ENCODE measurements around the gene CST1. TPM values are rescaled to one million over a fixed set of nuclear protein-coding genes. Genes with fewer than 3 reads are reported as not detected.
A peak's percentile ranks its signal among the peaks of the same experiment; 100 is the strongest.
"Not testable (repeated sequence)": the region's sequence is repeated elsewhere in the genome, so short reads cannot be mapped to it uniquely, and the experiment has no call there.

The CST1 gene
- total RNA-seq, 4 donors from 2014 or later, result not detected

DNA sequence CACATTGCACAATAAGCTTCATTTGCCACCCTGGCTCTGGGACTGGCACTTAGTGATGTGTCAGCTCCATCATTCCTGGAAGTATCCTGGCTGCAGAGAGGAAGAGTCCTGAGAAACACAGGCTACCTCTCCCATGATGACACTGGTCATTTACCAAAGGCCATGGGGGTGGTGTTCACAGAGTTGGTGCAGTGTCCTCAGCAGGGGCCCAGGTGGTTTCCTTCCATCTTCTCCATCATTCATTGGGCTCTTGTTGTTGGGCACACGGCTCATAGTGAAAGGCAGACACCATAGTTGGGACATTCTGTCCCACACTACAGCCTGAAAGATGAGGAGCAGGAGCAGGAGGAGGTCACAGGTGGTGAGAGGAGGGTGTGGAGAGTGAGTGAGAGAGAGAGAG is 15.8 kb upstream of the CST1 start:
- TF ChIP-seq, protein P1, sequence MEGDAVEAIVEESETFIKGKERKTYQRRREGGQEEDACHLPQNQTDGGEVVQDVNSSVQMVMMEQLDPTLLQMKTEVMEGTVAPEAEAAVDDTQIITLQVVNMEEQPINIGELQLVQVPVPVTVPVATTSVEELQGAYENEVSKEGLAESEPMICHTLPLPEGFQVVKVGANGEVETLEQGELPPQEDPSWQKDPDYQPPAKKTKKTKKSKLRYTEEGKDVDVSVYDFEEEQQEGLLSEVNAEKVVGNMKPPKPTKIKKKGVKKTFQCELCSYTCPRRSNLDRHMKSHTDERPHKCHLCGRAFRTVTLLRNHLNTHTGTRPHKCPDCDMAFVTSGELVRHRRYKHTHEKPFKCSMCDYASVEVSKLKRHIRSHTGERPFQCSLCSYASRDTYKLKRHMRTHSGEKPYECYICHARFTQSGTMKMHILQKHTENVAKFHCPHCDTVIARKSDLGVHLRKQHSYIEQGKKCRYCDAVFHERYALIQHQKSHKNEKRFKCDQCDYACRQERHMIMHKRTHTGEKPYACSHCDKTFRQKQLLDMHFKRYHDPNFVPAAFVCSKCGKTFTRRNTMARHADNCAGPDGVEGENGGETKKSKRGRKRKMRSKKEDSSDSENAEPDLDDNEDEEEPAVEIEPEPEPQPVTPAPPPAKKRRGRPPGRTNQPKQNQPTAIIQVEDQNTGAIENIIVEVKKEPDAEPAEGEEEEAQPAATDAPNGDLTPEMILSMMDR (IDR thresholded peaks at IDR 0.05), result no peak
- no peak for TF ChIP-seq POLR2A (IDR thresholded peaks at IDR 0.05)
- TF ChIP-seq POLR2AphosphoS5 (IDR thresholded peaks at IDR 0.05), result no peak
- TF ChIP-seq EP300 (IDR thresholded peaks at IDR 0.05), result no peak
- no CpG with 5 or more reads among the region's 1 CpG for WGBS, 2 donors (ENCODE audit: low coverage in 1 of 2)
- no peak for ATAC-seq

DNA sequence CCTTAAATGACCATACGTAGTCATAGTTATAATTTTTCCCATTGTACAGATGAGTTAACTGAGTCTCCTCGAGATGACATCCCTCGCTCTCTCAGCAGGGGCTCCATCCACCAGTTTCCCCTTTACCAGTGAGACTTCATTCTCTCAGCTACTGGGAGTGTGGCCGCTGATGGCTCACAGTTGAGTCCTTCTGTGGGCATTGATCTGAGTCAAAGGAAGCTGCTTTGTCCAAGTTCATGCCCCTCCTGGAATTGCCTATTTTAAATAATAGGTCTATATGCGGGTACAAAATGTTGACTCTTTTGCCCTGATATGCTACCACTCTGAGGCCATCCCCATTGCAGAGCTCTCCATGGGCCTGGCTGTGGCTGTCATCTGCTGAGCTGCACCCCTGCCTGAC is 14.8 kb upstream of the CST1 start:
- TF ChIP-seq EP300 (IDR thresholded peaks at IDR 0.05) (no peak), POLR2A (IDR thresholded peaks at IDR 0.05) (no peak), POLR2AphosphoS5 (IDR thresholded peaks at IDR 0.05) (no peak)
- TF ChIP-seq, protein P1 (IDR thresholded peaks at IDR 0.05), result no peak
- ATAC-seq, result no peak
- Histone ChIP-seq H3K9me3 (peaks cover 0 to 22% (median 0%) of the 10 kb centered on the region in 3 donors), H3K4me3 (no peak overlapping the region), H3K27me3 (no peaks in the 10 kb centered on the region), H3K4me1 (no peaks in the 10 kb centered on the region), H3K36me3 (no peaks in the 10 kb centered on the region), H3K27ac (no peak overlapping the region)
- 75 to 88% methylated on average over 4 of the region's 5 CpGs for WGBS, 2 donors (ENCODE audit: low coverage in 1 of 2)

More for the DNA sequence above, 15.8 kb upstream of the CST1 start:
- H3K36me3 ChIP-seq, result no peaks in the 10 kb centered on the region
- no peaks in the 10 kb centered on the region for H3K4me1 ChIP-seq
- no peak overlapping the region for H3K27ac ChIP-seq
- H3K4me3 ChIP-seq, result no peak overlapping the region
- H3K9me3 ChIP-seq, result peaks cover 0 to 22% (median 0%) of the 10 kb centered on the region in 3 donors
- no peaks in the 10 kb centered on the region for H3K27me3 ChIP-seq

DNA sequence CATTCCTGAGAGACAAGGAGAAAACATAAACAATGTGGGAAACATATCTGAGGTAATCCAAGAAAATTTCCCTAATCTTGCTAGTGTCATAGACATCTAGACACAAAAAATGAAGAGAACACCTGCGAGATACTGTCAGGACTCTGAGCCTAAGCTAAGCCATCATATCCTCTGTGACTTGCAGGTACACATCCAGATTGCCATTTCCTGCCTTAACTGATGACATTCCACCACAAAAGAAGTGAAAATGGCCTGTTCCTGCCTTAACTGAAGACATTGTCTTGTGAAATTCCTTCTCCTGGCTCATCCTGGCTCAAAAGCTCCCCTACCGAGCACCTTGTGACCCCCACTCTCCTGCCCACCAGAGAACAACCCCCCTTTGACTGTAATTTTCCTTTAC is 13.9 kb upstream of the CST1 start:
- not testable (repeated sequence) for H3K4me1 ChIP-seq, H3K36me3 ChIP-seq, H3K27ac ChIP-seq, H3K27me3 ChIP-seq, H3K4me3 ChIP-seq, ATAC-seq
- 17 to 37% methylated on average over 1 to 2 of the region's 2 CpGs for WGBS, 2 donors (ENCODE audit: low coverage in 1 of 2)
- H3K9me3 ChIP-seq, result peaks cover 0 to 22% (median 0%) of the 10 kb centered on the region in 3 donors

- H3K4me1 ChIP-seq, result no peaks in the 10 kb centered on the region
- TF ChIP-seq, protein P1 (IDR thresholded peaks at IDR 0.05), result no peak
- TF ChIP-seq POLR2A (IDR thresholded peaks at IDR 0.05) (no peak), EP300 (IDR thresholded peaks at IDR 0.05) (no peak), POLR2AphosphoS5 (IDR thresholded peaks at IDR 0.05) (no peak)
- no peaks in the 10 kb centered on the region for H3K27me3 ChIP-seq
- peaks cover 0 to 22% (median 0%) of the 10 kb centered on the region in 3 donors for H3K9me3 ChIP-seq
- ATAC-seq, result no peak
- H3K4me3 ChIP-seq, result no peak overlapping the region
- no peak overlapping the region for H3K27ac ChIP-seq
- no peaks in the 10 kb centered on the region for H3K36me3 ChIP-seq
These were observed 12.6 kb upstream of the CST1 start for GRCh38 chr20:23763345-23763744.

DNA sequence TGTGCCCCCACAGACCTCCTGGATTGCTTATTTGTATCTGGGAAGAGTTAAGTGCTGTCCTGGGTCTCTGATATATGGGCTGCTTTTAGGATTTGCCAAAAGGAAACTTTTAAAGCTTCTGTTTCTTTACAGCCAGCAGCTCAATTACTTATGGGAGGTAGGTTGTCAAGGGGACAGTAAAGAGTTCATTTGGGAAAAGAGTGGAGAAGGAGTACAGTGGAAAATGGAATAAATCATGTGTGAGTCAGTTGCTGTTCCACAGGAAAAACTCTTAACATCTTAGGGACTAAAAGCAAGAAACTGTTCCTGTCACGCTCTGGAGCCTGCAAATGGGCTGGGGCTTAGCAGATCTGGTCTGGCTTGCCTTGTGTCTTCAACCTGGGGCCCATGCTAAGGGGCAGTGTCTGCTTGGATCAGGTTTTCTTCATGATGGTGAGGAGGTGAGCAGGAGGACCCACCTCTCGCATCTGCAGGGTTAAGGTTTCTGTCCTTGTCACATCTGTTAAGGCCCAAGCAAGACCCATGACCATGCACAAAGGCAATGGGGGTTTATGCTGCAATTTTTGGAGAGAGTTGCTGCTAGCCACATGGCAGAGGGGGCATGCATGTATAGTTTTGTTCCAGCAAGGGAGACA is 8.7 kb upstream of the CST1 start:
- WGBS, 2 donors (ENCODE audit: low coverage in 1 of 2), result 0 to 58% methylated on average over 1 to 2 of the region's 2 CpGs
- H3K36me3 ChIP-seq, result no peaks in the 10 kb centered on the region

DNA sequence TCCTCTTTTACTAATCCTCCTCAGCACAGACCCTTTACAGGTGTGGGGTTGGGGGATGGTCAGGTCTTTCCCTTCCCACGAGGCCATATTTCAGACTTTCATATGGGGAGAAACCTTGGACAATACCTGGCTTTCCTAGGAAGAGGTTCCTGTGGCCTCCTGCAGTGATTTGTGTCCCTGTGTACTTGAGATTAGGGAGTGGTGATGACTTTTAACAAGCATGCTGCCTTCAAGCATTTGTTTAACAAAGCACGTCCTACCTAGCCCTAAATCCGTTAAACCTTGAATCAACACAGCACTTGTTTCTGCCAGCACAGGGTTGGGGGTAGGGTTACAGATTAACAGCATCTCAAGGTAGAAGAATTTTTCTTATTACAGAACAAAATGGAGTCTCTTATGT is 6.1 kb upstream of the CST1 start:
- H3K27ac ChIP-seq, H3K27me3 ChIP-seq, ATAC-seq, H3K9me3 ChIP-seq, H3K4me3 ChIP-seq, H3K4me1 ChIP-seq, H3K36me3 ChIP-seq: not testable (repeated sequence)
- 11 to 19% methylated on average over 3 of the region's 3 CpGs for WGBS, 2 donors (ENCODE audit: low coverage in 1 of 2)

More for the DNA sequence above, 8.7 kb upstream of the CST1 start:
- H3K27ac ChIP-seq, result no peak overlapping the region
- H3K9me3 ChIP-seq, result no peaks in the 10 kb centered on the region
- ATAC-seq, result no peak
- H3K4me1 ChIP-seq, result no peaks in the 10 kb centered on the region
- TF ChIP-seq, protein P1 (IDR thresholded peaks at IDR 0.05), result no peak
- TF ChIP-seq POLR2A (IDR thresholded peaks at IDR 0.05) (no peak), POLR2AphosphoS5 (IDR thresholded peaks at IDR 0.05) (no peak), EP300 (IDR thresholded peaks at IDR 0.05) (no peak)
- no peaks in the 10 kb centered on the region for H3K27me3 ChIP-seq
- no peak overlapping the region for H3K4me3 ChIP-seq

DNA sequence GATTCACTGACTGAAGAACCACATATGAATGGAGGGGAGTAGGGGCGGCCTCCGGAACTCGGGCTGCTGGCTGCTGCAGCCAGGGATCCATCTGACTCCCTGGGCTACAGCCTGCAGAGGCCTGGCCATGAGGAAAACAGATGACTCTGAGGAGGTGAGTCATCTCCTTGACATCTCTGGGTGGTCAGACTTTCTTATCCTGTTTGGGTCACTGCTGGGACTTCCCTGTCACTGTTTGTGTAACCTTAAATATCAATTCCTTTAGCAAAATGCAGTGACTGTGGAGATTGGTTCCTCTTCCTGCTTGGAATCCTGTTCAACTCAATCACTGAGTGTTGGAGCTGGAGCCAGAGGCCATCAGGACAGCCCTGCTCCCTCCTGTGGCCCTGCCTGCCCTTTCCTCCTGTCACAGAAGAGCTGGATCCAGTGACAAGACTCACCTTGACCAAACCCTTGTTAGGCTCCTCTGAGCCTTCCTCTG is 4.4 kb upstream of the CST1 start:
- WGBS, 2 donors (ENCODE audit: low coverage in 1 of 2), result 50 to 56% methylated on average over 3 of the region's 3 CpGs
- H3K4me3 ChIP-seq, H3K36me3 ChIP-seq, H3K27ac ChIP-seq, H3K27me3 ChIP-seq, H3K9me3 ChIP-seq, H3K4me1 ChIP-seq: not testable (repeated sequence)
- ATAC-seq, result peak; percentile 55
